IMR-90 (cell line): ENCODE results near the gene GSG1L.

ENCODE experiments used
- FOS ChIP-seq: fragments of 150-350 bp; IDR thresholded peaks from 2 replicates; pipeline ENCODE4 v1.6.1; 2016; ENCODE audit warnings: low read depth, low read length
- TF ChIP-seq, protein P1 (sequence below): conservative IDR thresholded peaks from 2 replicates; pipeline ENCODE4 v1.5.1; 2012; ENCODE audit warnings: mild to moderate bottlenecking, low read depth, low read length, improper control_type of control experiment
- TF ChIP-seq, protein P2 (sequence below): fragments of 150-350 bp; IDR thresholded peaks from 2 replicates; pipeline ENCODE4 v1.6.1; 2017; ENCODE audit warnings: mild to moderate bottlenecking, antibody characterized with exemption, low read length, low read depth
- TF ChIP-seq, protein P3 (sequence below): fragments of 150-350 bp; IDR thresholded peaks from 2 replicates; pipeline ENCODE4 v1.6.1; 2016; ENCODE audit warnings: low read depth, mild to moderate bottlenecking, low read length, moderate library complexity, borderline replicate concordance

DNA sequence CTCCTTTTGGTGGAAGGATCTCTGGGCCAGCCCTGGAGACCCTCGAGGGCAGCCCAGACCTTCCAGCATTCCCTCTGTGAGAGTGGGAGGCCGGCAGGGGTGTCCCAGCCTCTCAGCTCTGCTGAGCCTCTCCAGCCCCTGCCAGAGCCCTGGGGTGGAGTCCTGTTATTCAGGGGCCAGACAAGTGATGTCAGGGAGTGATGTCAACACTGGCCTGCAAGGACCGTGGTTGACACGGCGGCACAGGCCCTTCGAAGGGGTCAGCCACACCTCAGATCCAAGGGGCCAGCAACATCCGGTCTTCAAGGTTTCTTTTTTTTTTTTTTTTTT is 282.4 kb downstream of the GSG1L start:
- TF ChIP-seq, protein P1, sequence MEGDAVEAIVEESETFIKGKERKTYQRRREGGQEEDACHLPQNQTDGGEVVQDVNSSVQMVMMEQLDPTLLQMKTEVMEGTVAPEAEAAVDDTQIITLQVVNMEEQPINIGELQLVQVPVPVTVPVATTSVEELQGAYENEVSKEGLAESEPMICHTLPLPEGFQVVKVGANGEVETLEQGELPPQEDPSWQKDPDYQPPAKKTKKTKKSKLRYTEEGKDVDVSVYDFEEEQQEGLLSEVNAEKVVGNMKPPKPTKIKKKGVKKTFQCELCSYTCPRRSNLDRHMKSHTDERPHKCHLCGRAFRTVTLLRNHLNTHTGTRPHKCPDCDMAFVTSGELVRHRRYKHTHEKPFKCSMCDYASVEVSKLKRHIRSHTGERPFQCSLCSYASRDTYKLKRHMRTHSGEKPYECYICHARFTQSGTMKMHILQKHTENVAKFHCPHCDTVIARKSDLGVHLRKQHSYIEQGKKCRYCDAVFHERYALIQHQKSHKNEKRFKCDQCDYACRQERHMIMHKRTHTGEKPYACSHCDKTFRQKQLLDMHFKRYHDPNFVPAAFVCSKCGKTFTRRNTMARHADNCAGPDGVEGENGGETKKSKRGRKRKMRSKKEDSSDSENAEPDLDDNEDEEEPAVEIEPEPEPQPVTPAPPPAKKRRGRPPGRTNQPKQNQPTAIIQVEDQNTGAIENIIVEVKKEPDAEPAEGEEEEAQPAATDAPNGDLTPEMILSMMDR: no peak
- no peak for TF ChIP-seq FOS
- TF ChIP-seq, protein P2, sequence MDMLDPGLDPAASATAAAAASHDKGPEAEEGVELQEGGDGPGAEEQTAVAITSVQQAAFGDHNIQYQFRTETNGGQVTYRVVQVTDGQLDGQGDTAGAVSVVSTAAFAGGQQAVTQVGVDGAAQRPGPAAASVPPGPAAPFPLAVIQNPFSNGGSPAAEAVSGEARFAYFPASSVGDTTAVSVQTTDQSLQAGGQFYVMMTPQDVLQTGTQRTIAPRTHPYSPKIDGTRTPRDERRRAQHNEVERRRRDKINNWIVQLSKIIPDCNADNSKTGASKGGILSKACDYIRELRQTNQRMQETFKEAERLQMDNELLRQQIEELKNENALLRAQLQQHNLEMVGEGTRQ: no peak
- TF ChIP-seq, protein P3, sequence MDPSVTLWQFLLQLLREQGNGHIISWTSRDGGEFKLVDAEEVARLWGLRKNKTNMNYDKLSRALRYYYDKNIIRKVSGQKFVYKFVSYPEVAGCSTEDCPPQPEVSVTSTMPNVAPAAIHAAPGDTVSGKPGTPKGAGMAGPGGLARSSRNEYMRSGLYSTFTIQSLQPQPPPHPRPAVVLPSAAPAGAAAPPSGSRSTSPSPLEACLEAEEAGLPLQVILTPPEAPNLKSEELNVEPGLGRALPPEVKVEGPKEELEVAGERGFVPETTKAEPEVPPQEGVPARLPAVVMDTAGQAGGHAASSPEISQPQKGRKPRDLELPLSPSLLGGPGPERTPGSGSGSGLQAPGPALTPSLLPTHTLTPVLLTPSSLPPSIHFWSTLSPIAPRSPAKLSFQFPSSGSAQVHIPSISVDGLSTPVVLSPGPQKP: no peak
